SK-N-SH (cell line): ENCODE data around the gene AKAP11. TPM values are rescaled to one million over a fixed set of nuclear protein-coding genes. Genes with fewer than 3 reads are reported as not detected.

Source experiments
- CTCF ChIA-PET: fragments of 300-600, 350-600 bp; formaldehyde crosslinking; extraction: SDS; loops from one replicate; lab custom pipeline; 2021; lab: Yijun Ruan, JAX
- POLR2A ChIA-PET: fragments of 350-600 bp; sonication (Branson Sonifier 250); formaldehyde crosslinking; extraction: SDS; loops from one replicate; lab custom pipeline; 2020; ENCODE audit warnings: antibody characterized with exemption, inconsistent platforms; lab: Yijun Ruan, JAX
- DNase-seq: peaks from one replicate; pipeline ENCODE4 v3.0.0; 2012
- H2AFZ ChIP-seq: fragments of 200-600 bp; sonication (generic); 2 replicates; pipeline ENCODE4 v1.8.1; 2016; ENCODE audit warnings: antibody characterized with exemption, mild to moderate bottlenecking, low read depth
- H3F3A ChIP-seq: fragments of 200-600 bp; sonication (generic); replicated peaks from 2 replicates; pipeline ENCODE3; 2016; ENCODE audit warnings: antibody characterized with exemption, mild to moderate bottlenecking; ENCODE audit not compliant: insufficient read depth
- H3K27ac ChIP-seq, 2 experiments: fragments of 200-500 bp in 1 of 2; fragments of 200-600 bp in 1 of 2; sonication (Bioruptor generic) in 1 of 2; sonication (generic), shearing (Covaris generic) in 1 of 2; 2 replicates each; pipeline versions ENCODE4 v1.5.1 to v1.6.1; 2014 to 2016; ENCODE audit warnings: low read depth in 2 of 2, inconsistent platforms in 1 of 2, low read length in 1 of 2, mild to moderate bottlenecking in 1 of 2, mixed read lengths in 1 of 2
- H3K27me3 ChIP-seq: fragments of 200-600 bp; sonication (generic), shearing (Covaris generic); 2 replicates; pipeline ENCODE4 v1.6.1; 2016; ENCODE audit warnings: mixed run types; ENCODE audit not compliant: insufficient read depth
- H3K36me3 ChIP-seq, 2 experiments: fragments of 200-500 bp in 1 of 2; fragments of 200-600 bp in 1 of 2; sonication (Bioruptor generic) in 1 of 2; sonication (generic) in 1 of 2; replicated peaks in 1 of 2; 2 replicates each; pipeline versions ENCODE3 to v1.5.1; 2014 to 2016; ENCODE audit warnings: low read length in 1 of 2, mild to moderate bottlenecking in 1 of 2; ENCODE audit not compliant: insufficient read depth in 2 of 2, control insufficient read depth in 1 of 2
- H3K4me1 ChIP-seq, 2 experiments: fragments of 200-500 bp in 1 of 2; fragments of 200-600 bp in 1 of 2; sonication (Bioruptor generic) in 1 of 2; sonication (generic), shearing (Covaris generic) in 1 of 2; 2 replicates each; pipeline versions ENCODE4 v1.5.1 to v1.6.1; 2014 to 2016; ENCODE audit warnings: low read depth in 1 of 2, low read length in 1 of 2, mixed run types in 1 of 2; ENCODE audit not compliant: insufficient read depth in 2 of 2, control insufficient read depth in 1 of 2
- H3K4me2 ChIP-seq: fragments of 200-600 bp; sonication (generic), shearing (Covaris generic); 2 replicates; pipeline ENCODE4 v1.6.1; 2017; ENCODE audit warnings: mixed run types
- H3K4me3 ChIP-seq, 2 experiments: fragments of 200-500 bp in 1 of 2; fragments of 200-600 bp in 1 of 2; sonication (Bioruptor generic) in 1 of 2; sonication (generic), shearing (Covaris generic) in 1 of 2; 2 replicates each; pipeline versions ENCODE4 v1.5.1 to v1.8.1; 2014 to 2016; ENCODE audit warnings: low read depth in 2 of 2, inconsistent platforms in 1 of 2, low read length in 1 of 2, mild to moderate bottlenecking in 1 of 2, mixed read lengths in 1 of 2, moderate library complexity in 1 of 2
- H3K79me2 ChIP-seq: fragments of 200-600 bp; sonication (generic); 2 replicates; pipeline ENCODE4 v1.8.1; 2017; ENCODE audit warnings: mild to moderate bottlenecking; ENCODE audit not compliant: insufficient read depth
- H3K9ac ChIP-seq: fragments of 200-600 bp; sonication (generic); 2 replicates; pipeline ENCODE4 v1.6.1; 2017; ENCODE audit warnings: mixed run types
- H3K9me2 ChIP-seq: fragments of 200-600 bp; sonication (generic); 2 replicates; pipeline ENCODE4 v1.6.1; 2017; ENCODE audit warnings: mixed run types
- H3K9me3 ChIP-seq: fragments of 200-600 bp; sonication (generic); 2 replicates; pipeline ENCODE4 v1.6.1; 2017; ENCODE audit warnings: mixed run types, mild to moderate bottlenecking, moderate library complexity
- H4K20me1 ChIP-seq: fragments of 200-600 bp; sonication (generic); 2 replicates; pipeline ENCODE4 v1.6.1; 2017; ENCODE audit warnings: mild to moderate bottlenecking, mixed run types; ENCODE audit not compliant: insufficient read depth
- CHD2 ChIP-seq: fragments of 150-350 bp; IDR thresholded peaks from 2 replicates; pipeline ENCODE4 v1.6.1; 2018; ENCODE audit warnings: low read length; ENCODE audit not compliant: partially characterized antibody
- ELF1 ChIP-seq: IDR thresholded peaks from 2 replicates; pipeline ENCODE4 v1.4.0; 2012
- EP300 ChIP-seq, 2 experiments: IDR thresholded peaks; 2 replicates each; pipeline versions ENCODE4 v1.4.0 to v1.6.1; 2012; ENCODE audit warnings: borderline replicate concordance in 1 of 2, low read depth in 1 of 2, low read length in 1 of 2
- FOSL2 ChIP-seq: IDR thresholded peaks from 2 replicates; pipeline ENCODE4 v1.4.0; 2012; ENCODE audit warnings: low read depth, mild to moderate bottlenecking, moderate library complexity, borderline replicate concordance
- FOXJ3 ChIP-seq: sonication (generic); formaldehyde crosslinking; IDR thresholded peaks from 2 replicates; pipeline ENCODE4 v1.5.1; 2020; ENCODE audit warnings: mild to moderate bottlenecking, missing genetic modification reagents
- FOXM1 ChIP-seq: IDR thresholded peaks from 2 replicates; pipeline ENCODE4 v1.4.0; 2012; ENCODE audit warnings: low read depth, mild to moderate bottlenecking
- GATA2 ChIP-seq: sonication (generic); formaldehyde crosslinking; IDR thresholded peaks from 2 replicates; pipeline ENCODE4 v1.5.0; 2020; ENCODE audit warnings: mild to moderate bottlenecking, missing genetic modification reagents
- IRF3 ChIP-seq: fragments of 150-350 bp; IDR thresholded peaks from 2 replicates; pipeline ENCODE4 v1.6.1; 2016; ENCODE audit warnings: mild to moderate bottlenecking, low read depth, low read length
- MXI1 ChIP-seq: IDR thresholded peaks from 2 replicates; pipeline ENCODE4 v1.6.1; 2012; ENCODE audit warnings: mild to moderate bottlenecking, low read depth, low read length, improper control_type of control experiment
- NRF1 ChIP-seq: IDR thresholded peaks from 2 replicates; pipeline ENCODE4 v1.6.1; 2012; ENCODE audit warnings: low read depth, mild to moderate bottlenecking, low read length
- PBX3 ChIP-seq: IDR thresholded peaks from 2 replicates; pipeline ENCODE4; 2012
- RAD21 ChIP-seq: IDR thresholded peaks from 2 replicates; pipeline ENCODE4 v1.6.1; 2012; ENCODE audit warnings: mild to moderate bottlenecking, low read length
- RXRA ChIP-seq: IDR thresholded peaks from 2 replicates; pipeline ENCODE4 v1.4.0; 2012; ENCODE audit warnings: low read depth, mild to moderate bottlenecking, borderline replicate concordance
- SMC3 ChIP-seq: IDR thresholded peaks from 2 replicates; pipeline ENCODE4 v1.6.1; 2012; ENCODE audit warnings: low read depth, low read length, improper control_type of control experiment
- TCF12 ChIP-seq: IDR thresholded peaks from 2 replicates; pipeline ENCODE4 v1.4.0; 2012
- TEAD4 ChIP-seq: IDR thresholded peaks from 2 replicates; pipeline ENCODE4 v1.4.0; 2012; ENCODE audit warnings: mild to moderate bottlenecking, borderline replicate concordance; ENCODE audit not compliant: insufficient read depth
- USF1 ChIP-seq: IDR thresholded peaks from 2 replicates; pipeline ENCODE4 v1.4.0; 2012; ENCODE audit warnings: low read depth, borderline replicate concordance
- USF2 ChIP-seq: fragments of 150-350 bp; IDR thresholded peaks from 2 replicates; pipeline ENCODE4 v1.6.1; 2017; ENCODE audit warnings: antibody characterized with exemption, low read length, low read depth, borderline replicate concordance
- YY1 ChIP-seq: IDR thresholded peaks from 2 replicates; pipeline ENCODE4 v1.4.0; 2012; ENCODE audit warnings: low read depth, mild to moderate bottlenecking
- ZBTB33 ChIP-seq: IDR thresholded peaks from 2 replicates; pipeline ENCODE4 v1.4.0; 2012; ENCODE audit warnings: low read depth, borderline replicate concordance
- WGBS: methylation state at CpG from one replicate; pipeline ENCODE4 v1.1.6; 2017; ENCODE audit warnings: low lambda C conversion rate; 5-methylcytosine and 5-hydroxymethylcytosine counted together
- polyA plus RNA-seq, 3 experiments: library from polyadenylated mRNA; depleted of rRNA; stranded (reverse); fragments of >200 nt; gene quantifications; 2 replicates each; pipeline ENCODE4 v1.2.3, GENCODE V29; 2012

AKAP11 gene
- polyA plus RNA-seq, 1 of the 3 experiments (the other 2 are of a cell fraction): 5.6 TPM

- Histone ChIP-seq H3K9me2 (no peaks in the 10 kb centered on the region), H3K4me3 (no peak overlapping the region), H3K4me1 (no peaks in the 10 kb centered on the region; a peak in 3 of 4 replicates), H3K27me3 (no peaks in the 10 kb centered on the region), H4K20me1 (no peaks in the 10 kb centered on the region; the same call in none of the 2 replicates), H3K9me3 (no peaks in the 10 kb centered on the region), H3K36me3 (peaks cover 29 to 33% of the 10 kb centered on the region in 2 experiments), H3K9ac (no peak overlapping the region), H3F3A (no peaks in the 10 kb centered on the region), H3K27ac (no peak overlapping the region), H3K79me2 (peaks cover 52% of the 10 kb centered on the region), H2AFZ (no peak overlapping the region), H3K4me2 (no peak overlapping the region)
- TF ChIP-seq RAD21 (no peak), YY1 (no peak), USF2 (no peak), SMC3 (no peak), EP300 (IDR thresholded peaks at IDR 0.05; ENCODE audit: borderline replicate concordance in 1 of 2, low read depth in 1 of 2, low read length in 1 of 2) (no peak), CHD2 (no peak), FOSL2 (no peak), MXI1 (no peak), NRF1 (no peak), USF1 (no peak), ZBTB33 (no peak), PBX3 (no peak)
- DNase-seq: no peak
- POLR2A ChIA-PET: no interaction called here
- CTCF ChIA-PET: no interaction called here
- 95% methylated on average over 3 of the region's 3 CpGs for WGBS
These were observed 12.1 kb downstream of the AKAP11 start for GRCh38 chr13:42284068-42284467.

GRCh38 chr13:42298392-42298791 lies 26.4 kb downstream of the AKAP11 start:
- DNase-seq: no peak
- no peak overlapping the region for H2AFZ ChIP-seq
- ChIA-PET CTCF (no interaction called here), POLR2A (no interaction called here)
- no peaks in the 10 kb centered on the region for H3F3A ChIP-seq
- peaks cover 74 to 90% of the 10 kb centered on the region in 2 experiments for H3K36me3 ChIP-seq
- H4K20me1 ChIP-seq: no peaks in the 10 kb centered on the region
- H3K79me2 ChIP-seq: no peaks in the 10 kb centered on the region
- H3K9ac ChIP-seq: no peak overlapping the region
- H3K27me3 ChIP-seq: no peaks in the 10 kb centered on the region
- H3K4me2 ChIP-seq: no peak overlapping the region
- H3K9me2 ChIP-seq: no peaks in the 10 kb centered on the region
- no peak overlapping the region for H3K27ac ChIP-seq
- H3K4me1 ChIP-seq: no peaks in the 10 kb centered on the region
- no peaks in the 10 kb centered on the region for H3K9me3 ChIP-seq
- no peak overlapping the region for H3K4me3 ChIP-seq
- no peak for TF ChIP-seq RXRA
- no peak for TF ChIP-seq EP300 (IDR thresholded peaks at IDR 0.05; ENCODE audit: borderline replicate concordance in 1 of 2, low read depth in 1 of 2, low read length in 1 of 2)
- TF ChIP-seq ELF1: no peak
- no peak for TF ChIP-seq GATA2 (CRISPR knock-in tag)
- TF ChIP-seq TCF12: no peak
- no peak for TF ChIP-seq MXI1
- TF ChIP-seq FOXM1: no peak
- no peak for TF ChIP-seq ZBTB33
- TF ChIP-seq TEAD4: no peak
- TF ChIP-seq IRF3: no peak
- TF ChIP-seq FOXJ3 (CRISPR knock-in tag): no peak
